DND-41 (cell line): ENCODE results near the gene ADTRP.

Experiments used
- ATAC-seq: fragments of 200-7000 bp; cut with Tn5 transposase; 3 replicates; pipeline ENCODE4 v1.9.1; 2021; ENCODE audit warnings: low read depth; ENCODE audit not compliant: insufficient read depth
- DNase-seq: peaks from one replicate; pipeline ENCODE4 v3.0.0-alpha.2; 2020
- H2AFZ ChIP-seq: 2 replicates; pipeline ENCODE4 v1.6.0; 2012; ENCODE audit warnings: low read depth, low read length
- H3K27ac ChIP-seq: 2 replicates; pipeline ENCODE4 v1.5.1; 2012; ENCODE audit warnings: low read length, inconsistent platforms
- H3K27me3 ChIP-seq: fragments of 200-600 bp; sonication (generic); 2 replicates; pipeline ENCODE4 v1.6.0; 2012; ENCODE audit warnings: low read length, mild to moderate bottlenecking, inconsistent platforms; ENCODE audit not compliant: insufficient read depth, poor library complexity
- H3K36me3 ChIP-seq: 2 replicates; pipeline ENCODE4 v1.5.1; 2012; ENCODE audit warnings: low read length, inconsistent platforms; ENCODE audit not compliant: insufficient read depth
- H3K4me1 ChIP-seq: 2 replicates; pipeline ENCODE4 v1.5.1; 2012; ENCODE audit warnings: mild to moderate bottlenecking, low read length; ENCODE audit not compliant: insufficient read depth
- H3K4me2 ChIP-seq: 2 replicates; pipeline ENCODE4 v1.6.0; 2012; ENCODE audit warnings: mild to moderate bottlenecking, moderate library complexity, low read length, inconsistent platforms; ENCODE audit not compliant: insufficient read depth
- H3K4me3 ChIP-seq, 2 experiments: fragments of 200-600 bp in 1 of 2; shearing (Covaris generic) in 1 of 2; 2 replicates each; pipeline ENCODE4 v1.5.1; 2012 to 2016; ENCODE audit warnings: inconsistent platforms in 2 of 2, low read length in 2 of 2, mild to moderate bottlenecking in 2 of 2, low read depth in 1 of 2, moderate library complexity in 1 of 2
- H3K79me2 ChIP-seq: 2 replicates; pipeline ENCODE4 v1.6.0; 2012; ENCODE audit warnings: low read length, inconsistent platforms; ENCODE audit not compliant: insufficient read depth
- H3K9ac ChIP-seq: 2 replicates; pipeline ENCODE4 v1.6.0; 2012; ENCODE audit warnings: low read depth, mild to moderate bottlenecking, inconsistent platforms, low read length, moderate library complexity
- H3K9me3 ChIP-seq: 2 replicates; pipeline ENCODE4 v1.5.1; 2012; ENCODE audit warnings: low read length, moderate library complexity, mild to moderate bottlenecking, inconsistent platforms; ENCODE audit not compliant: insufficient read depth, severe bottlenecking
- H4K20me1 ChIP-seq: 2 replicates; pipeline ENCODE4 v1.6.0; 2012; ENCODE audit warnings: low read length; ENCODE audit not compliant: insufficient read depth
- EZH2 ChIP-seq: IDR thresholded peaks from 3 replicates; pipeline ENCODE4 v1.6.1; 2012; ENCODE audit warnings: borderline replicate concordance, low read depth, mild to moderate bottlenecking, moderate library complexity, low read length, inconsistent platforms; ENCODE audit not compliant: severe bottlenecking
- TF ChIP-seq, protein P1 (sequence below): IDR thresholded peaks from 2 replicates; pipeline ENCODE4 v1.5.1; 2012; ENCODE audit warnings: borderline replicate concordance, low read length, moderate library complexity, mild to moderate bottlenecking; ENCODE audit not compliant: poor library complexity, severe bottlenecking; ENCODE audit errors: extremely low read depth

ADTRP gene

DNA sequence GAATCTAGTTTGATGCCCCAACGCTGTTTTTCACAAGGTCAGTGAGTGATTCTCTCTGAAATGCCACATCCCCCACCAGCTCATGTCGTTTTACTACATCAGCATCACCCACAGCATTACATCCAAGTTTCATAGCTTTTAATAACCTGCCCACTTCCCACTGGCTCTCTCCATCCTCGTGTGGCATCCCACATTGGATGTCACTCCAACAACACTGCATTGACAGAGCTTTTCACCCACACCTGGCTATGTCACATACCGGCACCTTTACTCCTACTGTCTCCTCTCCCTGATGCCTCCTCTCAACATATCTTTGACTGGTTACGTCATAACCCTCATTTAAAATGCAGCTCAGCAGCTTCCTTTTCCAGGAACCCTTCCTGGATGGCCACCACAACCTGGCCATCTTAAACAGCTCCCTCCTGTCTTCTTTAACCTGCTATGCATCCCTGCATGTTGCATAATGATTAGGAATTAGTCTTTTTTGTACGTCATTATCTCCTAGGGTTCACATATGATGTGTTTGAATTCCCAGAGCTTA, 5.0 kb upstream of the ADTRP start:
- no peaks in the 10 kb centered on the region for H3K27me3 ChIP-seq

DNA sequence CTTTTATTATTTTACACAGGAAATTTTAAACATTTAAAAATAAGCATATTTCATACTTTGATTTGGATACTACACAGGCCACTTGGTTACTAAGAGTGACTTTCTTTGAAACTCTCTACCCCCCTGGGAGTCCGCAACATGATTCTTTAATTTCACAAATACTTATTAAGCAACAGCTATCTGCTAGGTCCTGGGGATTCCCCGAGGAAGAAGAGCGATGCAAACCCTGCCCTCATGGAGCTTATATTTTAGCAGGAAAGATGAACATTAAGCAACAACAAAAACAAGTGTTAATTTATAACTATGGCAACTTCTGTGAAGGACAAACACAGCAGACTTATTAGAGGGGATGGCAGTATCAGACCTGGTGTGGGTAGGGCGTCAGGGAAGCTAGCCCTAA, 3.9 kb upstream of the ADTRP start:
- Histone ChIP-seq H3K27ac (no peak overlapping the region), H3K79me2 (no peaks in the 10 kb centered on the region), H3K9me3 (no peaks in the 10 kb centered on the region), H3K4me3 (no peak overlapping the region), H3K4me2 (no peak overlapping the region), H3K9ac (no peak overlapping the region), H3K4me1 (peaks cover 18% of the 10 kb centered on the region), H3K36me3 (no peaks in the 10 kb centered on the region), H4K20me1 (no peaks in the 10 kb centered on the region), H2AFZ (no peak overlapping the region), H3K27me3 (no peaks in the 10 kb centered on the region)
- DNase-seq (no peak), ATAC-seq (no peak)
- TF ChIP-seq, protein P1, sequence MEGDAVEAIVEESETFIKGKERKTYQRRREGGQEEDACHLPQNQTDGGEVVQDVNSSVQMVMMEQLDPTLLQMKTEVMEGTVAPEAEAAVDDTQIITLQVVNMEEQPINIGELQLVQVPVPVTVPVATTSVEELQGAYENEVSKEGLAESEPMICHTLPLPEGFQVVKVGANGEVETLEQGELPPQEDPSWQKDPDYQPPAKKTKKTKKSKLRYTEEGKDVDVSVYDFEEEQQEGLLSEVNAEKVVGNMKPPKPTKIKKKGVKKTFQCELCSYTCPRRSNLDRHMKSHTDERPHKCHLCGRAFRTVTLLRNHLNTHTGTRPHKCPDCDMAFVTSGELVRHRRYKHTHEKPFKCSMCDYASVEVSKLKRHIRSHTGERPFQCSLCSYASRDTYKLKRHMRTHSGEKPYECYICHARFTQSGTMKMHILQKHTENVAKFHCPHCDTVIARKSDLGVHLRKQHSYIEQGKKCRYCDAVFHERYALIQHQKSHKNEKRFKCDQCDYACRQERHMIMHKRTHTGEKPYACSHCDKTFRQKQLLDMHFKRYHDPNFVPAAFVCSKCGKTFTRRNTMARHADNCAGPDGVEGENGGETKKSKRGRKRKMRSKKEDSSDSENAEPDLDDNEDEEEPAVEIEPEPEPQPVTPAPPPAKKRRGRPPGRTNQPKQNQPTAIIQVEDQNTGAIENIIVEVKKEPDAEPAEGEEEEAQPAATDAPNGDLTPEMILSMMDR: no peak
- no peak for TF ChIP-seq EZH2

More for the DNA sequence above, 5.0 kb upstream of the ADTRP start:
- DNase-seq (no peak), ATAC-seq (no peak)
- peaks cover 29% of the 10 kb centered on the region for H3K4me1 ChIP-seq
- no peak overlapping the region for H2AFZ ChIP-seq
- no peaks in the 10 kb centered on the region for H3K9me3 ChIP-seq
- no peak overlapping the region for H3K27ac ChIP-seq
- H3K4me3 ChIP-seq: no peak overlapping the region
- H3K9ac ChIP-seq: no peak overlapping the region
- TF ChIP-seq, protein P1: no peak
- TF ChIP-seq EZH2: no peak
- H3K79me2 ChIP-seq: no peaks in the 10 kb centered on the region
- H3K36me3 ChIP-seq: no peaks in the 10 kb centered on the region
- H4K20me1 ChIP-seq: no peaks in the 10 kb centered on the region
- H3K4me2 ChIP-seq: no peak overlapping the region

DNA sequence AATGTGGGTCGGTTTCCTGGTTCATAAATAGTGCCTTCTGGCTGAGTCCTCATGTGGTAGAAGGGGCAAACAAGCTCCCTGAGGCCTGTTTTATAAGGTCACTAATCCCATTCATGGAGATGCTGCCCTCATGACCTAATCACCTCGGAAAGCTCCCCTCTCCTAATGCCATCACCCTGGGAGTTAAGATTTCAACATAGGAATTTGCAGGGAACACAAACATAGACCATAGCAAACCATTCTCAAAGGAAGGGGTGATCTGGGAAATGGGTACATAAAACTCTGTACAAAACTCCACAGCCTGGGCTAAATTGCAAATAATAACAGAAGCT, 1.5 kb upstream of the ADTRP start:
- Histone ChIP-seq H3K4me1 (no peaks in the 10 kb centered on the region), H3K36me3 (no peaks in the 10 kb centered on the region), H3K79me2 (no peaks in the 10 kb centered on the region), H3K27ac (no peak overlapping the region), H2AFZ (no peak overlapping the region), H3K9ac (no peak overlapping the region), H4K20me1 (no peaks in the 10 kb centered on the region), H3K27me3 (no peaks in the 10 kb centered on the region), H3K4me3 (no peak overlapping the region), H3K4me2 (no peak overlapping the region), H3K9me3 (no peaks in the 10 kb centered on the region)
- no peak for TF ChIP-seq EZH2
- TF ChIP-seq, protein P1: no peak
- ATAC-seq (no peak), DNase-seq (no peak)
